HEK293 (cell line): ENCODE measurements around the gene DEFB129.

ENCODE experiments used
- CTCF ChIP-seq: fragments of 450-650 bp; formaldehyde crosslinking; IDR thresholded peaks from 2 replicates; pipeline ENCODE4 v1.5.1; 2016; ENCODE audit warnings: missing biosample characterization, missing genetic modification characterization
- SALL2 ChIP-seq: fragments of 450-650 bp; formaldehyde crosslinking; IDR thresholded peaks from 2 replicates; pipeline ENCODE4 v1.5.0; 2017; ENCODE audit warnings: missing biosample characterization, mild to moderate bottlenecking, missing genetic modification characterization, borderline replicate concordance
- ZBTB26 ChIP-seq: fragments of 450-650 bp; formaldehyde crosslinking; optimal IDR thresholded peaks from 2 replicates; pipeline ENCODE3; 2016; ENCODE audit warnings: missing biosample characterization, mild to moderate bottlenecking, missing genetic modification characterization
- ZFP41 ChIP-seq: fragments of 450-650 bp; formaldehyde crosslinking; IDR thresholded peaks from 2 replicates; pipeline ENCODE4 v1.5.1; 2016; ENCODE audit warnings: missing biosample characterization, missing genetic modification characterization, borderline replicate concordance
- ZNF223 ChIP-seq: fragments of 450-650 bp; formaldehyde crosslinking; IDR thresholded peaks from 2 replicates; pipeline ENCODE4 v1.5.1; 2016; ENCODE audit warnings: missing biosample characterization, missing genetic modification characterization
- ZNF335 ChIP-seq: fragments of 450-650 bp; formaldehyde crosslinking; conservative IDR thresholded peaks from 2 replicates; pipeline ENCODE4 v1.5.1; 2016; ENCODE audit warnings: missing biosample characterization, missing genetic modification characterization
- ZNF37A ChIP-seq: fragments of 450-650 bp; IDR thresholded peaks from 2 replicates; pipeline ENCODE4 v1.5.1; 2018; ENCODE audit warnings: missing biosample characterization, missing genetic modification characterization
- ZNF416 ChIP-seq: fragments of 450-650 bp; formaldehyde crosslinking; IDR thresholded peaks from 2 replicates; pipeline ENCODE4 v1.5.1; 2016; ENCODE audit warnings: missing biosample characterization, missing genetic modification characterization
- ZNF449 ChIP-seq: fragments of 450-650 bp; formaldehyde crosslinking; IDR thresholded peaks from 2 replicates; pipeline ENCODE4 v1.5.1; 2017; ENCODE audit warnings: missing biosample characterization, mild to moderate bottlenecking, missing genetic modification characterization, moderate library complexity

GRCh38 chr20:221258-221830, 5.7 kb upstream of the DEFB129 start:
- TF ChIP-seq ZNF449 (tag by site-specific recombination) (no peak), CTCF (tag by site-specific recombination) (no peak), ZNF37A (tag by site-specific recombination) (no peak), ZNF335 (tag by site-specific recombination) (no peak), ZNF223 (tag by site-specific recombination) (no peak), ZBTB26 (tag by site-specific recombination) (no peak), ZFP41 (no peak), SALL2 (tag by site-specific recombination) (no peak), ZNF416 (tag by site-specific recombination) (no peak)
